NCI-H1092 treated with DMSO at 0.1 percent for 48 hours (cell line): ENCODE results near the gene PPIH.
"Not testable (repeated sequence)": the region's sequence is repeated elsewhere in the genome, so short reads cannot be mapped to it uniquely, and the experiment has no call there.

Experiments used
- DNase-seq: peaks from one replicate; lab custom pipeline; 2025; lab: John Stamatoyannopoulos, UW

Gene PPIH

GRCh38 chr1:42682739-42683531, 24.7 kb downstream of the PPIH start:
- DNase-seq = peak; percentile 41

GRCh38 chr1:42684139-42684538, 25.9 kb downstream of the PPIH start:
- no peak for DNase-seq

- DNase-seq = no peak
Measured at GRCh38 chr1:42686418-42686817, 28.2 kb downstream of the PPIH start.

GRCh38 chr1:42689912-42690311, 31.7 kb downstream of the PPIH start:
- no peak for DNase-seq

GRCh38 chr1:42690477-42691156, 32.4 kb downstream of the PPIH start:
- no peak for DNase-seq

GRCh38 chr1:42691157-42691498, 32.9 kb downstream of the PPIH start:
- DNase-seq = no peak

- DNase-seq = no peak
Measured at GRCh38 chr1:42692461-42692860, 34.2 kb downstream of the PPIH start.

- no peak for DNase-seq
Measured at GRCh38 chr1:42692911-42693310, 34.7 kb downstream of the PPIH start.

GRCh38 chr1:42698081-42698813, 40.0 kb downstream of the PPIH start:
- no peak for DNase-seq

GRCh38 chr1:42700006-42700405, 41.8 kb downstream of the PPIH start:
- DNase-seq = no peak

GRCh38 chr1:42703888-42704464, 45.8 kb downstream of the PPIH start:
- no peak for DNase-seq

- not testable (repeated sequence) for DNase-seq
Measured at GRCh38 chr1:42712808-42713207, 54.6 kb downstream of the PPIH start.

GRCh38 chr1:42713293-42713692, 55.1 kb downstream of the PPIH start:
- no peak for DNase-seq

- not testable (repeated sequence) for DNase-seq
Measured at GRCh38 chr1:42714441-42714840, 56.2 kb downstream of the PPIH start.

- DNase-seq = no peak
Measured at GRCh38 chr1:42720868-42721267, 62.6 kb downstream of the PPIH start.

- no peak for DNase-seq
Measured at GRCh38 chr1:42721926-42722325, 63.7 kb downstream of the PPIH start.

GRCh38 chr1:42722403-42722802, 64.2 kb downstream of the PPIH start:
- not testable (repeated sequence) for DNase-seq

- DNase-seq = no peak
Measured at GRCh38 chr1:42723511-42723910, 65.3 kb downstream of the PPIH start.

GRCh38 chr1:42725820-42726219, 67.6 kb downstream of the PPIH start:
- DNase-seq = not testable (repeated sequence)
